ENCODE measurements around the gene BCAS4. TPM values are rescaled to one million over a fixed set of nuclear protein-coding genes. Genes with fewer than 3 reads are reported as not detected.

The BCAS4 gene
- total RNA-seq, 1 experiment from 2014 or later = 7.9 TPM

GRCh38 chr20:50817776-50818172 is 22.9 kb downstream of the BCAS4 start:
- no TSS peak for BruUV-seq (replicated peaks)
- peak overlapping the region; percentile 96 for H3K27ac Mint-ChIP-seq (ENCODE audit: low read depth, unreplicated experiment)
- DNase-seq (ENCODE audit: unreplicated experiment) = no peak
- ChIA-PET CTCF (interaction anchor here (0.6 to 6.3 kb wide), 18 partner anchors 8 to 665 kb away, joined by 3 to 60 read pairs (median 4); partner anchors contain the start of genes ADNP, BCAS4, DPM1 and MOCS3), POLR2A (interaction anchor here (0.6 to 2.5 kb wide), 17 partner anchors 20 to 140 kb away, joined by 3 to 22 read pairs (median 4); partner anchors contain the start of genes ADNP, BCAS4, DPM1 and MOCS3)
- no peak for TF ChIP-seq CTCF (IDR thresholded peaks at IDR 0.05; ENCODE audit: unreplicated experiment)
- H3K4me3 Mint-ChIP-seq (ENCODE audit: unreplicated experiment) = no peak overlapping the region
- H3K27me3 Mint-ChIP-seq (ENCODE audit: insufficient read depth, unreplicated experiment) = no peaks in the 10 kb centered on the region
- H3K36me3 Mint-ChIP-seq (ENCODE audit: insufficient read depth, unreplicated experiment) = peaks cover 15% of the 10 kb centered on the region
- H3K4me1 Mint-ChIP-seq (ENCODE audit: insufficient read depth, unreplicated experiment) = peaks cover 16% of the 10 kb centered on the region
- no peaks in the 10 kb centered on the region for H3K9me3 Mint-ChIP-seq (ENCODE audit: unreplicated experiment)
- intact Hi-C loops (cut with micrococcal nuclease) = loop anchor here (1.0 to 5.0 kb wide), 4 partner anchors 23 to 140 kb away; partner anchors contain the start of gene BCAS4

GRCh38 chr20:50819349-50819748 is 24.5 kb downstream of the BCAS4 start:
- intact Hi-C loops (cut with micrococcal nuclease) = loop anchor here (2.0 to 5.0 kb wide), 2 partner anchors 25 to 68 kb away; partner anchors contain the start of gene BCAS4
- no peak overlapping the region for H3K27ac Mint-ChIP-seq (ENCODE audit: low read depth, unreplicated experiment)
- peaks cover 22% of the 10 kb centered on the region for H3K4me1 Mint-ChIP-seq (ENCODE audit: insufficient read depth, unreplicated experiment)
- POLR2A ChIA-PET = interaction anchor here (0.6 to 2.5 kb wide), 7 partner anchors 25 to 138 kb away, joined by 3 to 22 read pairs (median 12); partner anchors contain the start of genes BCAS4, DPM1 and MOCS3
- no peaks in the 10 kb centered on the region for H3K27me3 Mint-ChIP-seq (ENCODE audit: insufficient read depth, unreplicated experiment)
- no peaks in the 10 kb centered on the region for H3K9me3 Mint-ChIP-seq (ENCODE audit: unreplicated experiment)
- no peak for DNase-seq (ENCODE audit: unreplicated experiment)
- BruUV-seq (replicated peaks) = no TSS peak
- H3K36me3 Mint-ChIP-seq (ENCODE audit: insufficient read depth, unreplicated experiment) = peaks cover 15% of the 10 kb centered on the region
- H3K4me3 Mint-ChIP-seq (ENCODE audit: unreplicated experiment) = no peak overlapping the region
- CTCF ChIA-PET = interaction anchor here (0.6 to 6.3 kb wide), 22 partner anchors 8 to 859 kb away, joined by 3 to 60 read pairs (median 3); partner anchors contain the start of genes ADNP, BCAS4, DPM1 and MOCS3
- TF ChIP-seq CTCF (IDR thresholded peaks at IDR 0.05; ENCODE audit: unreplicated experiment) = no peak

GRCh38 chr20:50820515-50821256 is 25.8 kb downstream of the BCAS4 start:
- no peak for DNase-seq (ENCODE audit: unreplicated experiment)
- no TSS peak for BruUV-seq (replicated peaks)
- ChIA-PET CTCF (interaction anchor here (0.9 to 1.3 kb wide), 2 partner anchors 99 to 161 kb away, joined by 3 to 4 read pairs; no protein-coding TSS in a partner anchor), POLR2A (interaction anchor here (1.7 kb wide), 1 partner anchor 30 kb away, joined by 4 read pairs; no protein-coding TSS in a partner anchor)
- H3K9me3 Mint-ChIP-seq (ENCODE audit: unreplicated experiment) = no peaks in the 10 kb centered on the region
- no peak for TF ChIP-seq CTCF (IDR thresholded peaks at IDR 0.05; ENCODE audit: unreplicated experiment)
- H3K36me3 Mint-ChIP-seq (ENCODE audit: insufficient read depth, unreplicated experiment) = peaks cover 15% of the 10 kb centered on the region
- H3K4me3 Mint-ChIP-seq (ENCODE audit: unreplicated experiment) = no peak overlapping the region
- no peaks in the 10 kb centered on the region for H3K27me3 Mint-ChIP-seq (ENCODE audit: insufficient read depth, unreplicated experiment)
- intact Hi-C loops (cut with micrococcal nuclease) = no loop called here
- no peak overlapping the region for H3K27ac Mint-ChIP-seq (ENCODE audit: low read depth, unreplicated experiment)
- H3K4me1 Mint-ChIP-seq (ENCODE audit: insufficient read depth, unreplicated experiment) = peaks cover 18% of the 10 kb centered on the region

- no peak overlapping the region for H3K4me3 Mint-ChIP-seq (ENCODE audit: unreplicated experiment)
- no peak overlapping the region for H3K27ac Mint-ChIP-seq (ENCODE audit: low read depth, unreplicated experiment)
- H3K36me3 Mint-ChIP-seq (ENCODE audit: insufficient read depth, unreplicated experiment) = peaks cover 15% of the 10 kb centered on the region
- no peak for TF ChIP-seq CTCF (IDR thresholded peaks at IDR 0.05; ENCODE audit: unreplicated experiment)
- no TSS peak for BruUV-seq (replicated peaks)
- intact Hi-C loops (cut with micrococcal nuclease) = no loop called here
- CTCF ChIA-PET = interaction anchor here (0.8 to 1.8 kb wide), 4 partner anchors 27 to 108 kb away, joined by 3 to 11 read pairs (median 4); no protein-coding TSS in a partner anchor
- no peak for DNase-seq (ENCODE audit: unreplicated experiment)
- H3K27me3 Mint-ChIP-seq (ENCODE audit: insufficient read depth, unreplicated experiment) = no peaks in the 10 kb centered on the region
- H3K4me1 Mint-ChIP-seq (ENCODE audit: insufficient read depth, unreplicated experiment) = peaks cover 17% of the 10 kb centered on the region
- POLR2A ChIA-PET = interaction anchor here (0.6 to 1.7 kb wide), 5 partner anchors 30 to 266 kb away, joined by 3 to 5 read pairs (median 3); no protein-coding TSS in a partner anchor
- no peaks in the 10 kb centered on the region for H3K9me3 Mint-ChIP-seq (ENCODE audit: unreplicated experiment)
Observed at GRCh38 chr20:50821257-50821921, 26.5 kb downstream of the BCAS4 start.

Measured in MCF 10A (cell line).